IMR-90 (cell line): ENCODE data around the gene PTGR1. TPM values are rescaled to one million over a fixed set of nuclear protein-coding genes. Genes with fewer than 3 reads are reported as not detected.

Experiments used
- ATAC-seq: fragments of 200-7000 bp; cut with Tn5 transposase; 2 replicates; pipeline ENCODE4 v1.9.1; 2020; ENCODE audit warnings: low read depth, mild to moderate bottlenecking, moderate library complexity
- BruUV-seq: library from RNA; stranded (reverse); fragments of 400-500 nt; replicated peaks from 2 replicates; lab custom pipeline; 2021; lab: Mats Ljungman, UMichigan
- CTCF ChIA-PET: fragments of 300-600 bp; formaldehyde crosslinking; extraction: SDS; loops from one replicate; lab custom pipeline; 2021; ENCODE audit warnings: antibody characterized with exemption; lab: Yijun Ruan, JAX
- POLR2A ChIA-PET: fragments of 300-600 bp; sonication (Branson Sonifier 250); formaldehyde crosslinking; loops from one replicate; lab custom pipeline; 2022; ENCODE audit warnings: antibody characterized with exemption; ENCODE audit not compliant: unreplicated experiment; lab: Charles Lee
- DNase-seq: peaks from one replicate; pipeline ENCODE4 v3.0.0; 2013
- H2AFZ ChIP-seq: replicated peaks from 2 replicates; pipeline ENCODE3; 2013; ENCODE audit warnings: low read length, mild to moderate bottlenecking; ENCODE audit not compliant: poor library complexity
- H2AK5ac ChIP-seq: 2 replicates; pipeline ENCODE4 v1.6.1; 2013; ENCODE audit warnings: low read depth, low read length, inconsistent platforms
- H2AK9ac ChIP-seq: replicated peaks from 2 replicates; pipeline ENCODE3; 2013; ENCODE audit warnings: mild to moderate bottlenecking, low read depth, low read length, moderate library complexity; ENCODE audit not compliant: poor library complexity
- H2BK120ac ChIP-seq: 2 replicates; pipeline ENCODE4 v1.6.1; 2013; ENCODE audit warnings: low read depth, low read length, inconsistent platforms
- H2BK15ac ChIP-seq: 3 replicates; pipeline ENCODE4 v1.6.1; 2013; ENCODE audit warnings: low read depth, low read length, inconsistent platforms
- H2BK20ac ChIP-seq: 2 replicates; pipeline ENCODE4 v1.6.1; 2013; ENCODE audit warnings: low read depth, mild to moderate bottlenecking, inconsistent platforms, low read length, moderate library complexity
- H2BK5ac ChIP-seq: 2 replicates; pipeline ENCODE4 v1.6.1; 2013; ENCODE audit warnings: mild to moderate bottlenecking, low read depth, low read length, inconsistent platforms; ENCODE audit not compliant: poor library complexity, severe bottlenecking
- H3K14ac ChIP-seq: replicated peaks from 2 replicates; pipeline ENCODE4 v1.6.1; 2013; ENCODE audit warnings: low read depth, low read length, inconsistent platforms
- H3K18ac ChIP-seq: 2 replicates; pipeline ENCODE4 v1.6.1; 2013; ENCODE audit warnings: low read depth, low read length, control low read depth
- H3K23ac ChIP-seq: 2 replicates; pipeline ENCODE4 v1.6.1; 2013; ENCODE audit warnings: low read depth, low read length, inconsistent platforms
- H3K27ac ChIP-seq: 2 replicates; pipeline ENCODE4 v1.5.1; 2013; ENCODE audit warnings: mild to moderate bottlenecking, control low read depth, low read length; ENCODE audit not compliant: insufficient read depth
- H3K27me3 ChIP-seq: 2 replicates; pipeline ENCODE4 v1.6.1; 2013; ENCODE audit warnings: low read length; ENCODE audit not compliant: control insufficient read depth, insufficient read depth
- H3K36me3 ChIP-seq: 2 replicates; pipeline ENCODE4 v1.6.1; 2013; ENCODE audit warnings: low read length, mixed read lengths; ENCODE audit not compliant: control insufficient read depth, insufficient read depth
- H3K4ac ChIP-seq: 2 replicates; pipeline ENCODE4 v1.6.1; 2013; ENCODE audit warnings: low read depth, low read length, inconsistent platforms
- H3K4me1 ChIP-seq: 2 replicates; pipeline ENCODE4 v1.6.1; 2013; ENCODE audit warnings: low read length, mixed read lengths; ENCODE audit not compliant: control insufficient read depth, insufficient read depth
- H3K4me2 ChIP-seq: 2 replicates; pipeline ENCODE4 v1.6.1; 2013; ENCODE audit warnings: low read depth, mild to moderate bottlenecking, control low read depth, low read length, moderate library complexity
- H3K4me3 ChIP-seq: 2 replicates; pipeline ENCODE4 v1.5.1; 2013; ENCODE audit warnings: low read depth, mild to moderate bottlenecking, control low read depth, low read length, moderate library complexity; ENCODE audit not compliant: insufficient read depth
- H3K56ac ChIP-seq: 2 replicates; pipeline ENCODE4 v1.6.1; 2013; ENCODE audit warnings: low read length, inconsistent platforms; ENCODE audit not compliant: insufficient read depth; ENCODE audit errors: extremely low read depth
- H3K79me1 ChIP-seq, 2 experiments: 2 replicates each; pipeline ENCODE4 v1.6.1; 2013; ENCODE audit warnings: low read length in 2 of 2, inconsistent platforms in 1 of 2, low read depth in 1 of 2
- H3K9ac ChIP-seq: 2 replicates; pipeline ENCODE4 v1.6.1; 2013; ENCODE audit warnings: low read depth, low read length, control low read depth
- H3K9me1 ChIP-seq: 2 replicates; pipeline ENCODE4 v1.6.1; 2013; ENCODE audit warnings: low read length, inconsistent platforms; ENCODE audit not compliant: insufficient read depth
- H3K9me3 ChIP-seq: 2 replicates; pipeline ENCODE4 v1.6.1; 2013; ENCODE audit warnings: low read length; ENCODE audit not compliant: control insufficient read depth, insufficient read depth
- H4K20me1 ChIP-seq: 2 replicates; pipeline ENCODE4 v1.6.1; 2013; ENCODE audit warnings: low read length, inconsistent platforms; ENCODE audit not compliant: insufficient read depth
- H4K5ac ChIP-seq: 2 replicates; pipeline ENCODE4 v1.6.1; 2013; ENCODE audit warnings: mild to moderate bottlenecking, low read depth, low read length, control low read depth
- H4K8ac ChIP-seq, 2 experiments: 2 replicates each; pipeline ENCODE4 v1.6.1; 2013; ENCODE audit warnings: low read depth in 2 of 2, low read length in 2 of 2, control low read depth in 1 of 2, inconsistent platforms in 1 of 2
- H4K91ac ChIP-seq: 2 replicates; pipeline ENCODE4 v1.6.1; 2013; ENCODE audit warnings: low read depth, low read length, inconsistent platforms; ENCODE audit not compliant: insufficient read depth
- BHLHE40 ChIP-seq: fragments of 150-350 bp; IDR thresholded peaks from 2 replicates; pipeline ENCODE4 v1.6.1; 2016; ENCODE audit warnings: mild to moderate bottlenecking, low read depth, low read length
- CEBPB ChIP-seq: IDR thresholded peaks from 2 replicates; pipeline ENCODE4 v1.6.1; 2012; ENCODE audit warnings: low read depth, low read length, improper control_type of control experiment
- CHD1 ChIP-seq: IDR thresholded peaks from 2 replicates; pipeline ENCODE4 v1.6.1; 2012; ENCODE audit warnings: low read depth, low read length, improper control_type of control experiment
- ELK1 ChIP-seq: fragments of 150-350 bp; IDR thresholded peaks from 2 replicates; pipeline ENCODE4 v1.6.1; 2016; ENCODE audit warnings: low read depth, mild to moderate bottlenecking, low read length, moderate library complexity, borderline replicate concordance
- FOS ChIP-seq: fragments of 150-350 bp; IDR thresholded peaks from 2 replicates; pipeline ENCODE4 v1.6.1; 2016; ENCODE audit warnings: low read depth, low read length
- MAFK ChIP-seq: IDR thresholded peaks from 2 replicates; pipeline ENCODE4 v1.6.1; 2012; ENCODE audit warnings: low read depth, low read length, improper control_type of control experiment
- MAZ ChIP-seq: IDR thresholded peaks from 2 replicates; pipeline ENCODE4 v1.6.1; 2012; ENCODE audit warnings: low read depth, mild to moderate bottlenecking, low read length, improper control_type of control experiment, moderate library complexity, borderline replicate concordance
- MXI1 ChIP-seq: IDR thresholded peaks from 2 replicates; pipeline ENCODE4 v1.6.1; 2012; ENCODE audit warnings: low read depth, mild to moderate bottlenecking, low read length, moderate library complexity, borderline replicate concordance
- NFE2L2 ChIP-seq: fragments of 150-350 bp; IDR thresholded peaks from 2 replicates; pipeline ENCODE4 v1.6.1; 2016; ENCODE audit warnings: low read depth, mild to moderate bottlenecking, low read length
- POLR2A ChIP-seq: IDR thresholded peaks from 2 replicates; pipeline ENCODE4 v1.6.1; 2012; ENCODE audit warnings: mild to moderate bottlenecking, low read depth, low read length
- RAD21 ChIP-seq: IDR thresholded peaks from 2 replicates; pipeline ENCODE4 v1.6.1; 2012; ENCODE audit warnings: low read length, improper control_type of control experiment
- RCOR1 ChIP-seq: IDR thresholded peaks from 2 replicates; pipeline ENCODE4 v1.6.1; 2012; ENCODE audit warnings: mild to moderate bottlenecking, low read length, improper control_type of control experiment; ENCODE audit not compliant: insufficient replicate concordance
- RFX5 ChIP-seq: IDR thresholded peaks from 2 replicates; pipeline ENCODE4 v1.8.0; 2012; ENCODE audit warnings: low read depth, mild to moderate bottlenecking, low read length, moderate library complexity
- SMC3 ChIP-seq: fragments of 150-350 bp; IDR thresholded peaks from 2 replicates; pipeline ENCODE4 v1.6.1; 2016; ENCODE audit warnings: low read depth, mild to moderate bottlenecking, antibody characterized with exemption, low read length, moderate library complexity
- WGBS, 2 experiments: methylation state at CpG; one replicate each; pipeline versions ENCODE4 v1.1.5 to v1.1.7; 2013; ENCODE audit warnings: missing lambda C conversion rate in 2 of 2; ENCODE audit not compliant: insufficient read length in 1 of 2; ENCODE audit errors: extremely low coverage in 2 of 2; 5-methylcytosine and 5-hydroxymethylcytosine counted together
- dilution Hi-C: fragments of 300-500 bp; cut with HindIII; formaldehyde crosslinking; loops from one replicate; pipeline ENCODE4 v1.14.3; 2018; ENCODE audit warnings: low sequenced_read_pairs; ENCODE audit not compliant: unreplicated experiment
- in situ Hi-C: fragments of 300-500 bp; cut with MboI; formaldehyde crosslinking; loops from 3 replicates; pipeline ENCODE4 v1.14.3; 2019; ENCODE audit warnings: low sequenced_read_pairs, inconsistent platforms, mixed read lengths
- intact Hi-C: fragments of 100-400 bp; cut with micrococcal nuclease; formaldehyde crosslinking; loops from 2 replicates; pipeline ENCODE4 v1.10.0; 2022
- polyA plus RNA-seq, 3 experiments: library from polyadenylated mRNA; depleted of rRNA; stranded (reverse); fragments of >200 nt; gene quantifications; 2 replicates each; pipeline ENCODE4 v1.2.3, GENCODE V29; 2012; ENCODE audit warnings: low replicate concordance in 1 of 3
- total RNA-seq: library from RNA; depleted of rRNA; stranded (reverse); fragments of >200 nt; gene quantifications from 2 replicates; pipeline ENCODE4 v1.2.3, GENCODE V29; 2012
- TF ChIP-seq, protein P1 (sequence below): fragments of 150-350 bp; IDR thresholded peaks from 2 replicates; pipeline ENCODE4 v1.6.1; 2017; ENCODE audit warnings: mild to moderate bottlenecking, antibody characterized with exemption, low read length, low read depth

PTGR1 gene
- total and polyA plus RNA-seq, 2 of the 4 experiments (the other 2 are of a cell fraction): 45.9 to 72.7 TPM

DNA sequence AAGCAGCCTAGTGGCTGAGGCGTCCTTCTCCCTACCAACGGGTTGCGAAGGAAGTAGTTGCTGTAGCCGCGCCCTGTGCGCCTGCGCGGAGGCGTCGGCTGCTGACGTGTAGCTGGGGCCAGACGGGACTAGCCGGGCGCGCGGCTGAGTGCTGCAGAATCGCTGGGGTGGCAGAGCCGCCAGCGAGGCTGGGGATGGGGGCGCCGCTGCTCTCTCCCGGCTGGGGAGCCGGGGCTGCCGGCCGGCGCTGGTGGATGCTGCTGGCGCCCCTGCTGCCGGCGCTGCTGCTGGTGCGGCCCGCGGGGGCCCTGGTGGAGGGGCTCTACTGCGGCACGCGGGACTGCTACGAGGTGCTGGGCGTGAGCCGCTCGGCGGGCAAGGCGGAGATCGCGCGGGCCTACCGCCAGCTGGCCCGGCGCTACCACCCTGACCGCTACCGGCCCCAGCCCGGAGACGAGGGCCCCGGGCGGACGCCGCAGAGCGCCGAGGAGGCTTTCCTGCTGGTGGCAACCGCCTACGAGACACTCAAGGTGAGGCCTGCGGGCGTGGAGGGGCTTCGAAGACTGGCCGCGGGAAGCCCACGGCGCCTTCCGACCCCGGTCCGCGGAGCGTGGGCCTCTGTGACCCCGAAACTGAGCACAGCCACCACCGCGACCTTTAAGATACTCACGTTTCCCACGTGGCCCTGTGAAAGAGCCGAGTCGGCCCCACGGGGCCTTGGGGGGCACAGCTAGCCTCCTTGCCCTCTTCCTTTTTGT, 31.9 kb upstream of the PTGR1 start, which contains the start of gene DNAJC25:
Gene DNAJC25, plus strand, starts transcription at position 121 of the 758 bp plus-strand sequence. Its CDS starts 74 bp downstream, at position 195.
- BruUV-seq: no TSS peak
- Histone ChIP-seq H2AK5ac (peak within 1 kb of the TSS; percentile 50; the same call in 1 of the 2 replicates), H3K4me2 (peak within 1 kb of the TSS; percentile 99), H2AFZ (peak within 1 kb of the TSS; percentile 98), H3K79me1 (peaks cover 6 to 55% of the 10 kb centered on the region in 2 experiments), H4K8ac (peak within 1 kb of the TSS; percentile 64 to 96), H3K9me3 (no peaks in the 10 kb centered on the region), H2BK120ac (peak within 1 kb of the TSS; percentile 57), H3K36me3 (no peaks in the 10 kb centered on the region), H3K27me3 (no peaks in the 10 kb centered on the region), H3K4me1 (peaks cover 1% of the 10 kb centered on the region; the same call in 1 of the 2 replicates), H3K18ac (peak within 1 kb of the TSS; percentile 24), H2BK5ac (peak within 1 kb of the TSS; percentile 45), H3K4ac (peak within 1 kb of the TSS; percentile 76; the same call in 1 of the 2 replicates), H3K23ac (peak within 1 kb of the TSS; percentile 95), H3K9me1 (peaks cover 9% of the 10 kb centered on the region; the same call in 1 of the 2 replicates), H3K56ac (peak within 1 kb of the TSS; percentile 83), H3K27ac (peak within 1 kb of the TSS; percentile 82), H3K4me3 (peak within 1 kb of the TSS; percentile 70), H4K20me1 (peaks cover 38% of the 10 kb centered on the region), H4K5ac (peak within 1 kb of the TSS; percentile 81), H3K14ac (peak within 1 kb of the TSS; percentile 85), H2BK20ac (no peak within 1 kb of the TSS), H2AK9ac (peak within 1 kb of the TSS; percentile 90), H3K9ac (peak within 1 kb of the TSS; percentile 98), H2BK15ac (no peak within 1 kb of the TSS; the same call in 2 of the 3 replicates), H4K91ac (peak within 1 kb of the TSS; percentile 61; the same call in 1 of the 2 replicates)
- in situ Hi-C loops (no loop called here), intact Hi-C loops (loop anchor here (10.0 kb wide), 1 partner anchor 443 kb away; no protein-coding TSS in a partner anchor), dilution Hi-C loops (no loop called here)
- WGBS, 2 experiments: 0% methylated on average over 43 of the region's 79 CpGs; no CpG with 5 or more reads in 1 of the 2 experiments
- ChIA-PET CTCF (interaction anchor here (0.6 to 1.0 kb wide), 3 partner anchors 10 to 18 kb away, joined by 3 read pairs; no protein-coding TSS in a partner anchor), POLR2A (interaction anchor here (0.6 to 0.7 kb wide), 2 partner anchors 695 to 1375 kb away, joined by 3 read pairs; partner anchors contain the start of gene TXN)
- ATAC-seq (peak; percentile 98), DNase-seq (peak; percentile 99)
- TF ChIP-seq, protein P1, sequence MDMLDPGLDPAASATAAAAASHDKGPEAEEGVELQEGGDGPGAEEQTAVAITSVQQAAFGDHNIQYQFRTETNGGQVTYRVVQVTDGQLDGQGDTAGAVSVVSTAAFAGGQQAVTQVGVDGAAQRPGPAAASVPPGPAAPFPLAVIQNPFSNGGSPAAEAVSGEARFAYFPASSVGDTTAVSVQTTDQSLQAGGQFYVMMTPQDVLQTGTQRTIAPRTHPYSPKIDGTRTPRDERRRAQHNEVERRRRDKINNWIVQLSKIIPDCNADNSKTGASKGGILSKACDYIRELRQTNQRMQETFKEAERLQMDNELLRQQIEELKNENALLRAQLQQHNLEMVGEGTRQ: peak; percentile 16; the same call in 1 of the 2 replicates
- TF ChIP-seq MXI1 (peak; percentile 62; the same call in 1 of the 2 replicates), FOS (no peak), BHLHE40 (no peak; the same call in 1 of the 2 replicates), RCOR1 (no peak), RFX5 (no peak), POLR2A (peak; percentile 100), NFE2L2 (no peak), MAFK (peak; percentile 49; the same call in 1 of the 2 replicates), ELK1 (no peak), SMC3 (no peak), RAD21 (no peak), MAZ (0 out of 2 replicates have a peak, but pooled peaks have one; percentile 3), CEBPB (no peak), CHD1 (peak; percentile 94; the same call in 1 of the 2 replicates)
